HG02763 (cell line): ENCODE data around the gene CCNQ.
A peak's percentile ranks its signal among the peaks of the same experiment; 100 is the strongest.

Experiments
- ATAC-seq: cut with Tn5 transposase; IDR thresholded peaks from one replicate; pipeline ENCODE4 v1.9.1; 2021; ENCODE audit warnings: mild to moderate bottlenecking, moderate library complexity; ENCODE audit not compliant: unreplicated experiment

Gene CCNQ

GRCh38 chrX:153598541-153599191, at the start of gene CCNQ:
TSS of gene CCNQ (minus strand) at chrX:153599139. CDS start at chrX:153599073, 66 bp downstream.
- ATAC-seq, result peak; percentile 51

- ATAC-seq, result no peak
These were observed 48.8 kb upstream of the CCNQ start for GRCh38 chrX:153647461-153648357.

- no peak for ATAC-seq
These were observed 47.9 kb upstream of the CCNQ start, which contains the start of gene DUSP9 for GRCh38 chrX:153646620-153647373. TSS of gene DUSP9 (plus strand) at chrX:153647203. CDS start at chrX:153647954, 751 bp downstream.

GRCh38 chrX:153645921-153646488, 47.1 kb upstream of the CCNQ start:
- ATAC-seq, result no peak

GRCh38 chrX:153645151-153645550, 46.2 kb upstream of the CCNQ start:
- ATAC-seq, result no peak

GRCh38 chrX:153644356-153645125, 45.6 kb upstream of the CCNQ start:
- no peak for ATAC-seq

- no peak for ATAC-seq
These were observed 44.8 kb upstream of the CCNQ start for GRCh38 chrX:153643431-153644351.

GRCh38 chrX:153642655-153643430, 43.9 kb upstream of the CCNQ start:
- ATAC-seq, result no peak

GRCh38 chrX:153642051-153642654, 43.2 kb upstream of the CCNQ start:
- no peak for ATAC-seq

- ATAC-seq, result no peak
These were observed 42.7 kb upstream of the CCNQ start for GRCh38 chrX:153641627-153642026.

- ATAC-seq, result no peak
These were observed 42.0 kb upstream of the CCNQ start for GRCh38 chrX:153640736-153641575.

- no peak for ATAC-seq
These were observed 41.2 kb upstream of the CCNQ start for GRCh38 chrX:153640045-153640686.

GRCh38 chrX:153639177-153640044, 40.5 kb upstream of the CCNQ start:
- ATAC-seq, result no peak

GRCh38 chrX:153638436-153639176, 39.7 kb upstream of the CCNQ start:
- ATAC-seq, result no peak

- no peak for ATAC-seq
These were observed 39.1 kb upstream of the CCNQ start for GRCh38 chrX:153638041-153638371.
